HG03045 (cell line): ENCODE measurements around the gene PDGFRB.

Experiments
- ATAC-seq: cut with Tn5 transposase; IDR thresholded peaks from one replicate; pipeline ENCODE4 v1.9.1; 2021; ENCODE audit warnings: mild to moderate bottlenecking, moderate library complexity; ENCODE audit not compliant: unreplicated experiment

The PDGFRB gene

DNA sequence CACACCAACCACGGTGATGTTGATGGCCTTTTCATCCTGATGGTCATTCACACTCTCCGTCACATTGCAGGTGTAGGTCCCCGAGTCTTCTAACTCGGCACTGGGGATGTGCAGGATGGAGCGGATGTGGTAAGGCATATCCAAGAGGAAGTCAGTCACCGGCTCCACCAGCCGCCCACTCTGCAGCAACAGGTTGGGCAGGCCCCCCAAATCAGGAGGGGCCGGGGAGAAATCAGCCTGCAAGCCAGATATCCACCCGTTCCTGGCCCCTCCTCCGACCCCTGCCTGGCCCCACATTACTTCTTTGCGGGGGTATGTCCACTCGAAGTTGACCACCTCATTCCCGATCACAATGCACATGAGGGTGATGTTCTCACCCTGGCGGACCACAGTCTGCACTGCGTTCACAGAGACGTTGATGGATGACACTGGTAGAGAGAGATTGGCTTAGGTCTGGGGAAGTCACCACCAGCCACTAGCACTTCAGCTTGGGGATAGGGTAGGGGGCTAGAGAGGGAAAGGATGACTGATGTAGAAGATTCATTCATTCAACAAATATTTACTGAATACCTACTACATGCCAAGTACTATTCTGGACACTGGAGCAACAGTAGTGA lies 22.0 kb downstream of the PDGFRB start:
- ATAC-seq: no peak

DNA sequence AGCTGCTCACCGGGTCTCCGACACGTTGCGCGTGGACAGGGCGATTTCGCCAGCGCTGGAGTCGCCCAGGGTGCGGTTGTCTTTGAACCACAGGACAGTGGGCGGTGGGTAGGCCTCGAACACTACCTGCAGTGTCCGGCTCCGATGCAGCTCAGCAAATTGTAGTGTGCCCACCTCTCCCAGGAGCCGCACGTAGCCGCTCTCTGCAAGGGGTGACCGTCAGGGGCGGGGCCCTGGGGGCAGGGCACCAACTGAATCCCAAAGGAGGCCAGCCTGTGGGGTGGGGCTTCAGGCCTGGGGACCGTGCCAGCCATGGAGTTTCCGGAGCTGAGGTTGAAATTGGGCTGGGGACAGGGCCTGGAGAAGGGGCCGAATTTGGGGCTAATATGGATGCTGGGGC lies 22.9 kb downstream of the PDGFRB start:
- ATAC-seq: no peak

DNA sequence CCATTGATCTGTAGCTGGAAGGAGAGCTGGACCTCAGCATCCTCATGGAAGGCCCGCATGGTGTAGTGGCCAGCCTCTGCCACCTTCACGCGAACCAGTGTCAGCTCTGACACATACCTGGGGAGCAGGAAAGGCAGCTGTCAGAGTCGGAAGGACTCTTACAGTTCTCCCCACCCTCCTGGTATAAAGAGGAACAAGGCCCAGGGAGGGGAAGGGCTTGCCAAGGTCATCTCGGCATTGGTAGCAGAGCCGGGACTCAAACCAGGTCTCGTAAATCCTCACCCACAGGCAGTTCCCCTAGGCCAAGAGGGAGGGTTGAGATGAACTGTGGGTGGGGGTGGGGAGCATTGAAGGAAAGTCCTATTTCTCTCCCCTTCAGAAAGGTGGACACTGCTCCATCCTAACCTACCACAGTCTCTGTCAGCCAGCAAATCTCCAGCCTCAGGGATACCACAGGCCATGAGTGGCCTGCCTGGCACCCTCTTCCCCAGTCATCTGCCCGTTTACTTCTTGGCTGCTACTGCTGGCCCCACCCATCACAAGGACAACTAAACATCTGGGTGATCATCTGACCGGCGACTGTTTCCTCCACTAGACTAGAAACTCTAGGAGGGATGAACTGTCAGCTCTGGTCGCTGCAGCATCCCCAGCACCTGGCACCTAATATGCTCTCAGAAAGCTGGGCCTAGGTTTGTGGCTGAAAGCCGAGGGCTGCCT lies 23.5 kb downstream of the PDGFRB start:
- ATAC-seq: no peak

DNA sequence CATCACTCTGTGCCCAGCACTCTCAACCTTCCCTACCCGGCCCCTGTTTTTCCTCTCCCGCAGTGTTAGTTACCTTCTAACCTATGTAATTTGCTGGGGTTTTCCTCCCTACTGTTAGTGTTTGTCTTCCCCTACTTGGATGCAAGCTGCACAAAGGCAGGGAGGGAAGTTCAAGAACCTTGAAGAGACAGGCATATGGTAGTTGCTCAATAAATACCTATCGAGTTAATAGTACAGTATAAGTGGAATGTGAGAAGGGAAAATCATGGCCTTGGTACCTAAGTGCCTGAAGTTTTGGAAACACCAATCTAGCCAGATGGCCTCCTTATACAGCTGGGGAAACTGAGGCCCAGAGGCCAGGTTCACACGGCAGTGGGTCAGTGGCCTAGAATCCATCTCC lies 24.2 kb downstream of the PDGFRB start:
- ATAC-seq: no peak

DNA sequence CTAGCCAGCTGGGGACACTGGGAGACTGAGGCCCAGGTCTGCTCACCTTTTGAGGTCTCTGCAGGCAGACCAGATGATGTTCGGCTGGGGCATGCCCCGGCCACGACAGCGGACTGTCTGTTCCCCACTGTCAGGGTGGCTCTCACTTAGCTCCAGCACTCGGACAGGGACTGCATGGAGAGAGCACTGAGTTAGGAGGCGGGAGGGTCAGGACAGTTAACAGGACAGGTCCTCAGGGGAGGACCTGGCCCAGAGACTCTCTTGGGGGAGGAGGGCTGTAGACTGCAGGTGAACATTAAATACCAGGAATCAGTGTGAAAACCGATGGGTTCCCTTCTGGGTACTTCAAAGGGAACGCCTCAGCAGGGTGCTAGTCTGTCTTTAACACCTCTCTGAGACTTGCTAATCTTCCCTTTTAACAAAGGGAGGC lies 25.1 kb downstream of the PDGFRB start:
- no peak for ATAC-seq

DNA sequence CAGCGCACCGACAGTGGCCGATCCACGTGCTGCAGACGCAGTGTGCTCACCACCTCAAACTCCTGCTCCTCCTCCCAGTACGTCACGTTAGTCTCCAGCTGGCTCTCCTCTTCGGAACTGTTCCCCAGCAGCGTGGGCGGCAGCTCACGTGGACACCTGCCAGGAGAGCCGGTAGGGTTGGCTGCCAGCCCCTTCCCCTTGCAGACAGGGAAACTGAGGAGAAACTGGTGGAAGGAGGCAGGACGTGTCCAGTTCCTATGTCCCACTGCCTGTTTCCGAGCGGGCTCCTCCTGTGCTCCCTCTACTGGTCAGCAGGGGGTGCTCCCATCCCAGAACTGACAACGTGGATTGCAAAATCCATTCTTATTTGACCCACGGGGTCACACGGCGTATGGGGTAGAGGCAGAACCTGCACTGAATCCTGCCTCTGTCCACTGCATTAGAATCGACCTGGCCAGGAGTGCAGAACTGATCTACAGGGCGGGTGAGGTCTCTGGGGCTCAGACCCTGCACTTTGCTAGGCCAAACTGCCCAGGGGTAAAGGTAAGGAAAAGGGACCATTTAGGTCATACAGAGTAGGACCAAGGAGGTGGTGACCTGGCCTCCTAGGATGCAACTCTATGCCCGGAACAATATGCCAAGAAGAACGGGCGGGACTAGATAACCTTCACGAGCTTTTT lies 25.7 kb downstream of the PDGFRB start:
- ATAC-seq: no peak

DNA sequence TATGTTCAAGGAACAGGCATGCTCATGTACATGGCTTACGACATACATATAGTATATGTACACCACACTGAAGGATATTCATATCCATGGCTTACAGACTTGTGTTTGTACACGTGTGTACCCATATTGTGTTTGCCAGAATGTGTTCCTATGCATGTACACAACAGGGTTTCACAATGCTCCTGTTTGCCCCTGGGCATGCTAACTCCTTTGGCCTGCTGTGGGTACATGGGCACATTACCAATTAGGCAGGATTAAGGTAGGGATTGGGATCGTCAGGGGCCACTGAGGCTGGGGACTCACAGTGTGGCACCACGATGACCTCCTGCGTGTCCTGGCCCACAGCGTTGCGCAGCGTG lies 26.2 kb downstream of the PDGFRB start:
- no peak for ATAC-seq

DNA sequence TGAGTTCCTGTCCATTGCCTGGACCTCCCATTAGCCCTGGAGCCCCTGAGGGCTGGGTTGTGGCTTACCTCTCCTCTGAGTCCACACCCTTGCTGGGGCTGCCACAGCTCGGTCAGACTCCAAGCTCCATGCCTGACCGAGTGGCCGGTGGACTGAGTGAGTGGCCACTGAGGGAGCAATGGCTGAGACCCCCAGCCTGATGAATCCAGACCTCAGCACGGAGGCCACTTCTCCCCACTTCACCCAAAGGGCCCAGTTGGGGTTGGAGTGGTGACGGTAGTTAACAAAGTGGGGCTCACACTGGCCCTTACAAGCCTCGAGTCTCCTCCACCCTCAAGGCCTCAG lies 28.8 kb downstream of the PDGFRB start:
- no peak for ATAC-seq

DNA sequence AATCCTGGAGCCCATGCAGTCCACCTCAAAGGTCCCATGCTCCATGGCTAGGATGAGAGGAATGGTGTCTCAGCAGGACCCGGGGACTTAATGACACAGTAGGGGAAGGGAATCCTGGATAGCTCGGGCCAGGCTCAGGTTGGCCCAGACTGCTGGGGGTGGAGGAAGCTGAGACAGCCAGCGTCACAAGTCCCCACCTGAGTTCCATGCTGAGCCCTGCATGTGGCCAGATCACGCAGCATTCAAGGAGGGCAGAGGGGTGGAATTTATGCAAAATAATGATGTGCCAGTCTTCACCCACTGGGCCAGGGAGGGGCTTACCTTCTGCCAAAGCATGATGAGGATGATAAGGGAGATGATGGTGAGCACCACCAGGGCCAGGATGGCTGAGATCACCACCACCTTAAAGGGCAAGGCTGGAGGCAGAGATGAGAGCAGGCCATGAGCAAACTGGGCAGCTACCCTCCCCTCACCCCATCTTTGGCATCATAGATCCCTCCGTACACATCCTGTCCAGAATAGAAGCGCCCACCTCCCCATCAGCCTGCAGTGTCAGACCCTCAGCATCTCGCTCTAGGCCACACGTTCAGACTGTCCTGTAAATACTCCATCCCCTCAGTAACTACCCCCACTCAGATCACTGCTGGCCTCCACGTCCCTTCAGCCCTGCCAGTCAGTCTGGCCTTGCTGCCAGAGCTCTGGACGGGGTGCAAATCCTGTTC lies 29.3 kb downstream of the PDGFRB start:
- no peak for ATAC-seq

DNA sequence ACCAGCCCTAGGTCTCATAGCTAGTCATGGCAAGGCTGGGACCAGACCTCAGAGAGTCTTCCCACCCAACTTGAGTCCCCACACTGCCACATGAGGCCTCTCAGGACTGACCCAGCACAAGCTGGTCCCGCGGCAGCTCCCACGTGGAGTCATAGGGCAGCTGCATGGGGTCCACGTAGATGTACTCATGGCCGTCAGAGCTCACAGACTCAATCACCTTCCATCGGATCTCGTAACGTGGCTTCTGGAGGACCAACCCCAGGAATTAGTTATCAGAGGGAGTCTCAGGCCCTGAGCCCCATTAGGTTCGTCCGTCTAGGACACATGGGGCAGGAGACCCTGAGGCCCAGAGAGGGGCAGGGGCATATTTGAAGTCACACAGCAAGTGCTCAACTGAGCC lies 30.3 kb downstream of the PDGFRB start:
- ATAC-seq: no peak

DNA sequence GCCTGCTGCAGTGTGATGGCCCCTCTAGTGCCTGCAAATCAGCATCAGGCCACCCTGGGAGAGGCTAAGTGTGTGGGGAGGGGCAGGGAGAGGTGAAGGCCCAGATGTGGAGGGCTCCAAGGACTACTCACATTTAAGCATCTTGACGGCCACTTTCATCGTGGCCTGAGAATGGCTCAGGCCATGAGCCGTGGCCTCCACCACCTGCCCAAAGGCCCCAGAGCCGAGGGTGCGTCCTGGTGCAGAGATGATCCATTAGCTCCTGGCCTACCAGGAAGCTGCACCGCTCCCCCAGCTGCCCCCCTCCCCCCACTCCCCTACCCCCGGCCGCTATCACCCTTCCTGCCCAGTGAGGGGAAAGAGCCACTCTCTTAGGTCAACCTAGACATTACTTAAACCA lies 31.0 kb downstream of the PDGFRB start:
- no peak for ATAC-seq

DNA sequence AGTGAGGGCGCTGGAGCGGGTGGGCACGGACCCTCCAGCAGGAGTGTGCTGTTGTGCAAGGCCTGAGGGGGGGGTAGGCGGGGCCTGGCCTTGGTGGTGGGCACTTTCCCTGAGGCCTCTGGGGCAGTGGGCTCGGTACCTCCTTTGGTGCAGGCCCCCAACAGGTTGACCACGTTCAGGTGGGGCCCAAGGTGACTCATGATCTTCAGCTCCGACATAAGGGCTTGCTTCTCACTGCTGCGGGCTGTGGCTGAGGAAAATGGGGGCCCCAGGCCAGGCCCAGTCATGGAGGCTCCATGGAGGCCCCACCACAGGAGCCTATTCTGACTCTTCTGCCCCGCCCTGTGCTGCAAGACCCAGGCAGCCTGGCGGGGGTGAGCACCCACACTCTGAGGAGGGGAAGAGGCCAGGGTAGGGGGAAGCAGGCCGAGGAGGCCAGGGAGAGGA lies 31.5 kb downstream of the PDGFRB start:
- ATAC-seq: no peak

DNA sequence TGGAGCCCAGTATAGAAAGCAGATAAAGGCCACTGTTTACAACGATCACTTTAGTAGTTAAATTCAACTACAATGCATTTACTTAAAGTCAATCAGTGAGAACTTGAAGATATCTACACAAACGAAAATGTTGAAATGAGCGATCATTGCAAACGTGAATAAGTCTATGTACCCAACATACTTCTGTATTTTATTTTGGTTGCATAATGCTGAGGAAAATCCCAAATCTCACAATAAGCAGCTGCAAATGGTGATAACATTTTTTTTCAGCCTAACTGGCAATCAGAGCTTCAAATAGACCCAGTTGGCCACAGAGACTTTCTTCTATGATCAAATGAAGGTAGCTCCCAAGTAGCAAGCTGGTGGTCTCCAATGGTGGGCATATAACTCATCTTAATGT lies 32.1 kb downstream of the PDGFRB start:
- no peak for ATAC-seq

DNA sequence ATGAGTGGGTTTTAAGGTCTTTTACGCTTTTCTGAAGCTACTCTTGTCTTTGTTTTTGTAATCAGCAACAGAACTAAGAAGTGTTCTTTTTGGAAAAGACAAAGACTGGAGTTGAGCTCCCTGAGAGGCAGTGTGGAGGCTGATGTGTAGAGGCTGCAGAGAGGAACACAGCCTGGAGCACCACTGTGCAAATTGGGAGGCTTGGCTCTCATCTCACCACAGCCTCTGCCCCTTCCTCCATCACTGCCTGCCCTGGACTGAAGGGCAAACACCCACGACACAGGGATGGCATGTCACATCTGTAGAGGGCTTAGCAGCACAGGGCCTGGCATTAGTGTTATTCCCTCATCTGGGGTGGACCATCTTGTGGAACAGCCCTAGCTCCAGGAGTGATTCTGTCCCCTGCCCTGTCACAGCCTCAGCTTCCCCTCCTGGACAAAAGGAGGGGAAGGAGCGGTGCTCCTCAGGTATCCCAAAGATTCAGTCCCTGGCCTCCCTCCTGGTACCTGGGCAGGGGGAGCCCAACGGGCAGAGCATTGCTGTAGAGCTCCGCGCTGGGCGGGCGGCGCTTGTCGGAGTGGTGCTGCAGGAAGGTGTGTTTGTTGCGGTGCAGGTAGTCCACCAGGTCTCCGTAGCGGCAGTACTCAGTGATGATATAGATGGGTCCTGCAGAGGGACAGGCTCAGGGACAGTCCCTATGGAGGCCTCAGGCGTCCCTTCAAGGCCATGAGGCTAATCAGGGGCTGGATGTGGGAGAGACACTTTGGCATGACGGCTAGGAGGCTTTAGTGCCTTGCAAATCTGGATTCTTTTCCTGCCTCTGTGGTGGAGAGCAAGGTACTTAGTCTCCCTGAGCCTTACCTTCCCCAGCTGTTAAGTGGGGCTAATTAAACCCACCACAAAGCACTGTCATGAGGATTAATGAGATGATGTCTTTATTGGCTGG lies 32.8 kb downstream of the PDGFRB start:
- no peak for ATAC-seq

DNA sequence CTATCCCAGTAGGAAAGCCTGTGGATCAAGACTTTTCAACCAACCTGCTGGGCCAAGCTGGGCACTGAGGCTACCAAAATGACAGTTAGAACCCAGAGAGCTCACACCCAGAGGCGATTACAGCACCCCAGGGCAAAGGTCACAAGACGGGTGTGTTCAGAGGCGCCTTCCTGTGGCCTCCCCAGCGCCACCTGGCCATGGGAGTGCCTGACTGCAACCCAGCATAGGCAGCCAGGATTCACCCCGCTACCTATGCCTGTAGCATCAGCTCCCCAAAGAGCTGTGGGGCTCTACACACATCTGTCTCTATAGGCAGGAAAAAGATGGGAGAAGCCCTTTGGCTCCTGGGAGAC lies 33.5 kb downstream of the PDGFRB start:
- ATAC-seq: no peak

DNA sequence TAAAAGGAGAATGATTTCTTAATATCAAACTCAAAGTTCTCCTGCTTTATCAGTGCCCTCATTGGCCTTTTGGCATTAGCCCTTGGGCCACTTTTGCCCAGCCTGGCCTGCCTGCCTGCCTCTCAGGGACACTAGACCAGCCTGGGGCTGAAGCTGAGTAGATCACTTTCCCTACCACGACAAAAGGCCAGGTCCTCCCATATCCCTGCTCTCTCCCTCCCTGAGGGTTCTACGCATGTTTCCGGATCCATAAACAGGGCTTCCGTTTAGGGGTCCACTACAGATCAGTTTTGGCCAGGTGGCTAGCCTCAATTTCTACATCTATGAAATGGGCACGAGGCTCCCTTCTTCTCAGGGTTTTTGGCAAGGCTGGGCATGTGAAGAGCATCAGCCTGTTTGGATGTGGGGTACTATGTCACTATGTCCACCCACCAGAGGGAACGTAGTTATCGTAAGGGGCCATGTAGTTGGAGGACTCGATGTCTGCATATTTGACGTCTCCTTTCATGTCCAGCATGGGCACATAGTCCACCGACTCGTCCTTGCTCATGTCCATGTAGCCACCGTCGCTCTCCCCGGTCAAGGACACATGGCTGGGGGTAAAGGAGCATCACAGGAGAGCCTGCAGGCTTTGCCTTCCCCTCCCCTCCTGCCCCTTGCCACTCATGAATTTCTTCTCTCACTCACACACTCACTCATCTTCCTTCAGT lies 34.0 kb downstream of the PDGFRB start:
- ATAC-seq: no peak

DNA sequence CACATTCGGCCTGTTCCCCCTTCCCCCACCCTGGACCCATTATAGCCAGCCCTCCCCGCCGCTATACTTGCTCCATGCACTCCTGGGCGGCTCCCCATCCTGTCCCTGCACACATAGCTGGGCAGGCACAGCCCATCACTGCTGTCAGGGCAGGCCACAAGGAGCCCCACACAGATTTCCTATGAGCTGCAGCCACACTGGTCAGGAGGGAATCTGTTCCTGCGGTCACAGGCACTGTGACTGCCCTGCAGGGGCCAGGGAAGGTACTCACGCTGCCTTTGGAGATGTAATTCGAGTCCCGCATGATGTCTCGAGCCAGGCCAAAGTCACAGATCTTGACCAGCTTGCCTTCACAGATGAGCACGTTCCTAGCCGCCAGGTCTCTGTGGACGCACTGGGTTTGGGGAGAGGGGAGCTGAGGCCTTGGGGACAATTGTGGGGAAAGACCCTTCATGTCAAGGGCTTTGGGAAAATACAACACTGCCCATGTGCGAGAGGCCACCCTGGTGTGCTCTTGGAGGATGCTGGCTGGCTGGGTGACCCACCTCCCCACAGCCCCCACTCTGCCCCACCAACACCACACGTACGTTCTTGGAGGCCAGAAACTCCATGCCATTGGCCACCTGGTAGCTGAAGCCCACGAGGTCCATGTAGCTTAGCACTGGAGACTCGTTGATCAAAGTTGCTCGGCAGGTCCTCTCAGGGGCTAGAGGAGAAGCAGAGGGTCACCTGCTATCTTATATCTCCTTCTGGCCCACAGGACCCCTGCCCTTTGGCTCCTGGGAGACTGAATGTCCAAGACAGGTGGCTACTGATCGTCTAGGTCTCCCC lies 34.8 kb downstream of the PDGFRB start:
- no peak for ATAC-seq

DNA sequence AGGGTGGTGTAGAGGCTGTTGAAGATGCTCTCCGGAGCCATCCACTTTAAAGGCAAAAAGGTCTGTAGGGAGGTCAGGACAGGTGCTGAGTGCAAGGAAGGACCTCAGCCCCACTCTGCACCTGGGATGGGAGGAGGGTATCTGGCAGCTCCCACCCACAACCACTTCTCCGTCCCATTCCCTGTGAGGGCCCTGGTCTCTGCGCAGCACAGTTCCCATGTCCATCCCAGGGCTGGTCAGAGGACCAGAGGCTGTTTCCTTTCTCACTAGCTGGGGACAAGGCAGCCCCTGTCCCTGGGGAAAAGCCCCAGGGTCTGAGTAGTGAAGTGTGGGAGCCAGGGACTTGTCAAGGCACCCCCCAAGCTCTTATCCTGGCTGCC lies 35.6 kb downstream of the PDGFRB start:
- ATAC-seq: no peak

DNA sequence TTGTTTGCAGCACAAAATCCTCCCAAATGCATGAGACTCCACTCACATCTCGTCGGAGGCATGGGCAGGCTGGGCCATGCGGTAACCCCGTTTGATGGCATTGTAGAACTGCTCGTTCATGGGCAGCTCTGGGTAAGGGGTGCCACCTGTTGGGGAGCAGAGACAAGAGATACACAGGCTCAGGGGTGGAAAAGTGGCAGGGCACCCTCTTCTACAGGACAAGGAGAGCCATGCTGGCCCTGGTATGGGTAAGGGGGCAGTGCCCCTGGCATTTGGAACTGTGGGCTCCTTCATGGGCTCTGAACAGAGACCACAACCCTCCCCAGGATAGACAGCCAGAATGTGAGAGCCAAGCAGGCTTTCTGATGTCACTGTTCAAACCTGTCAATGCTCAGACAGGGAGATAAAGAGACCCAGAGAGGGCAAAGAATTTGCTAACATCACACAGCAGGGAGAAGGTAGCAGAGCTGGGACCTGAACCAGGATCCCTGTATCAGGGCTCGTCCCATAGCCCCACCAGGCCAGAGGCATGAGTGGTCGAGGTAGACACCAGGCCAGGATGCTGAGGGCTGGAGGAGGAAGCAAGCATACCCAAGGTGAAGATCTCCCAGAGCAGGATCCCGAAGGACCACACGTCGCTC lies 36.1 kb downstream of the PDGFRB start:
- ATAC-seq: no peak
